MCF 10A (cell line): ENCODE results near the gene SHD. TPM values are rescaled to one million over a fixed set of nuclear protein-coding genes. Genes with fewer than 3 reads are reported as not detected.

Experiments
- total RNA-seq: library from RNA; stranded (reverse); gene quantifications from 2 replicates; pipeline ENCODE4 v1.2.3, GENCODE V29; 2022

The SHD gene
- total RNA-seq, 1 experiment from 2014 or later = not detected

Other genes starting within 250 kb of the SHD start
- gene ZBTB7A, start 212.4 kb upstream of the SHD start, total RNA-seq = 32.7 and 35.1 TPM in 2 replicates
- 171 and 230 TPM in 2 replicates for gene MAP2K2, start 155.1 kb upstream of the SHD start, total RNA-seq
- not detected in 2 replicates for gene CREB3L3, start 125.6 kb upstream of the SHD start, total RNA-seq
- gene SIRT6, start 96.7 kb upstream of the SHD start, total RNA-seq = 33.2 and 43.9 TPM in 2 replicates
- 1.2 and 2.9 TPM in 2 replicates for gene ANKRD24, start 96.6 kb upstream of the SHD start, total RNA-seq
- 0.35 and 1.0 TPM in 2 replicates for gene EBI3, start 49.7 kb upstream of the SHD start, total RNA-seq
- 28.1 and 30.1 TPM in 2 replicates for gene YJU2, start 32.2 kb upstream of the SHD start, total RNA-seq
- gene TMIGD2, start 23.1 kb downstream of the SHD start, total RNA-seq = not detected in 2 replicates
- not detected in 2 replicates for gene FSD1, start 25.3 kb downstream of the SHD start, total RNA-seq
- 14.8 and 20.3 TPM in 2 replicates for gene STAP2, start 59.6 kb downstream of the SHD start, total RNA-seq
- 2.4 and 7.2 TPM in 2 replicates for gene MPND, start 64.3 kb downstream of the SHD start, total RNA-seq
- 94.4 and 106 TPM in 2 replicates for gene SH3GL1, start 121.3 kb downstream of the SHD start, total RNA-seq
- 15.3 and 16.7 TPM in 2 replicates for gene CHAF1A, start 123.4 kb downstream of the SHD start, total RNA-seq
- 94.8 and 110 TPM in 2 replicates for gene UBXN6, start 178.5 kb downstream of the SHD start, total RNA-seq
- gene HDGFL2, start 193.0 kb downstream of the SHD start, total RNA-seq = 46.3 and 53.8 TPM in 2 replicates
- 1.4 and 1.8 TPM in 2 replicates for gene PLIN4, start 239.2 kb downstream of the SHD start, total RNA-seq